ENCODE measurements around the gene QDPR.

DNA sequence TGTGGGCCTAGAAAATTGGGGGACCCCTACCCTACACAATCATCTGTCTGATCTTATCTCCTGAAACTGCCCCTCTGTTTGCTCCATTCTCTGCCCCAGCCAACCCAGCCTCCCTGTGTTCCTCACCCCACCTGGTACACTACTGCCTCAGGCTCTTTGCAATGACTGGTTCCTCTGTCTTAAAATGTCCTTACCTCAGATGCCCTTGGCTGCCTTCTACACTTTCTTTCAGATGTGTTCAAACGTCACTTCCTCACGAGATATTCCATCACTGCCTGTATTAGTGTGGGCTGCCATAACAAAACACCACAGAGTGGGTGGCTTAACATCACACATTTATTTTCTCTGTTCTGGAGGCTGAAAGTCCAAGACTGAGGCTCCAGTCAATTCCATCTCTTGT, 29.2 kb downstream of the QDPR start:
- TF ChIP-seq CTCF (IDR thresholded peaks at IDR 0.05; ENCODE audit: insufficient read depth, low read depth, low read length) (no peak), EZH2 (IDR thresholded peaks at IDR 0.05; ENCODE audit: insufficient read depth, low read length) (no peak)

All from astrocyte (in vitro differentiated cells and primary cell).